HG02943 (cell line): Measurements from ENCODE around the gene MDFIC.
A peak's percentile ranks its signal among the peaks of the same experiment; 100 is the strongest.
"Not testable (repeated sequence)": the region's sequence is repeated elsewhere in the genome, so short reads cannot be mapped to it uniquely, and the experiment has no call there.

Source experiments
- ATAC-seq: cut with Tn5 transposase; IDR thresholded peaks from one replicate; pipeline ENCODE4 v1.9.1; 2021; ENCODE audit warnings: mild to moderate bottlenecking, low read depth, moderate library complexity; ENCODE audit not compliant: unreplicated experiment

MDFIC gene

GRCh38 chr7:114922026-114922651 is at the start of gene MDFIC:
Gene MDFIC, plus strand, starts transcription at chr7:114922094. Its CDS starts 940 bp downstream, at chr7:114923034.
- ATAC-seq: peak; percentile 36

DNA sequence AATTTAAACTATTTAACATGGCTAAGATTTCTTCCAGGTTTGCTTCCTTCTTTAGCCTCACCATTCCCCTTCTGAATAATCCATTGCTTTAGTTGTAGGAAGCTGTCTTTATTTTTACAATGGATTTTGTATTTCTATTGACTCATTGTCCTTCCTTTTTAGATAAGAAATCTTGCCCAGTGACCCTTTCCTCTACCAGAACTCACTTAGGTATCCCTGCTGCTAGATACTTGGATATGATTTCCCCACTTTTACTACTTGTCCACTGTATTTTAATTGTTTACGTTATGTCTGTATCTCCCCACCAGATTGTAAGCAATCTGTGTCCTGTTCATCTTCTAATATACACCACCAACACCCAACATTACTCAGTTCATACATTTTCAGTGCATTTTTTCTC is 47.7 kb upstream of the MDFIC start:
- no peak for ATAC-seq

DNA sequence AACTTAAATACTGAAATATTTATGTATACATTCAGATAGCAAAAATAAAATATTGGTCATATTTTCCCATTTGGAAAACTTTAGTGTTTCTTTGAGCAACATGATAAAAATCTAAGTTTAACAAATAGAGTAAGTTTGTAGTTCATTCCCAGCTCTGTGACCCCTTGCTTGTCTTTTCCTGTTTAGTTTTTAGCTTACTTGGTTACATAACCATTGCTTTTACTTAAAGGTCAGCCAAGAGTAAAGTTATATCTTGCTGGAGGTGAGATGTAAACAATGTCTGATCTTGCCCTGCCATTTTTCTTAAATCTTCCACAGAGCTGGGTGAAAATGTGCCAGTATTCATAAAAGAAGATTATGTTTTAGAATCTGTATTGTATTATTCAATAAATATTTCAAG is 46.7 kb upstream of the MDFIC start:
- ATAC-seq: no peak

- ATAC-seq: no peak
Measured at GRCh38 chr7:114879554-114879953, 42.3 kb upstream of the MDFIC start.

- no peak for ATAC-seq
Measured at GRCh38 chr7:114885836-114886235, 36.1 kb upstream of the MDFIC start.

GRCh38 chr7:114886241-114886640 is 35.7 kb upstream of the MDFIC start:
- no peak for ATAC-seq

- not testable (repeated sequence) for ATAC-seq
Measured at GRCh38 chr7:114889116-114889515, 32.8 kb upstream of the MDFIC start.

- ATAC-seq: no peak
Measured at GRCh38 chr7:114889646-114890285, 32.1 kb upstream of the MDFIC start.

- ATAC-seq: no peak
Measured at GRCh38 chr7:114890561-114890960, 31.3 kb upstream of the MDFIC start.

DNA sequence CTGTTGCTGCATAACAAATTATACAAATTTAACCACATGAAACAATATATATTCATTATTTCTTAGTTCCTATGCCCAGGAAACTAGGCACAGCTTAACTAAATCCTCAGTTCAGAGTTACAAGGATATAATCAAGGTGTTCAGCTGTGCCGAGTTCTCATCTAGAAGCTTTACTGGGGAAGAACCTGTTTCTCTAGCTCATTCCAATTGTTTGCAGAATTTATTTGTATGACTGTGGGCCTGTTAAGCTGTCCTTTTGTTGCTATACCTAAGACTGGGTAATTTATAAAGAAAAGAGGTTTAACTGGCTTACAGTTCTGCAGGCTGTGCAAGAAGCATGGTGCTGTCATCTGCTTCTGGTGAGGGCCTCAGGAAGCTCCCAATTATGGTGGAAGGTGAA is 21.8 kb upstream of the MDFIC start:
- ATAC-seq: no peak

GRCh38 chr7:114901771-114902170 is 20.1 kb upstream of the MDFIC start:
- no peak for ATAC-seq

- no peak for ATAC-seq
Measured at GRCh38 chr7:114903131-114903530, 18.8 kb upstream of the MDFIC start.

GRCh38 chr7:114910787-114911186 is 11.1 kb upstream of the MDFIC start:
- no peak for ATAC-seq

DNA sequence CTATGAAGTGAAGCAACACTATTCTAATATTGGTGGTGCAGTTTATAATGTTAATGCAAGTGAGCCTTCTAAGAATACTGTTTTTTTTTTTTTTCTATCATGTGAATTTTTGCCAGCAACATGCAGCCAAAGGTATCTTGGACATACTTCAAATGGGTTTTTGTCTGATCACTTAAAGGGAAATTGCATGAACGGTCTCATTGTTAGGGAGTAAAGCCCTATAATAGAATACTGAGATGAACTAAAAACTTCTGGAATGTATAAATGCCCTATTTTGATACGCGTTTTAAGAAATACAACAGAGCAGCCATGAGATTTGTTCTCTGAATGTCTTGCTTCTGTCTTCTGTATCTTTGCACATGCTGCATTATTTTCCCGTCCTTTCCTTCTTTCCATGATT is 10.5 kb upstream of the MDFIC start:
- no peak for ATAC-seq

DNA sequence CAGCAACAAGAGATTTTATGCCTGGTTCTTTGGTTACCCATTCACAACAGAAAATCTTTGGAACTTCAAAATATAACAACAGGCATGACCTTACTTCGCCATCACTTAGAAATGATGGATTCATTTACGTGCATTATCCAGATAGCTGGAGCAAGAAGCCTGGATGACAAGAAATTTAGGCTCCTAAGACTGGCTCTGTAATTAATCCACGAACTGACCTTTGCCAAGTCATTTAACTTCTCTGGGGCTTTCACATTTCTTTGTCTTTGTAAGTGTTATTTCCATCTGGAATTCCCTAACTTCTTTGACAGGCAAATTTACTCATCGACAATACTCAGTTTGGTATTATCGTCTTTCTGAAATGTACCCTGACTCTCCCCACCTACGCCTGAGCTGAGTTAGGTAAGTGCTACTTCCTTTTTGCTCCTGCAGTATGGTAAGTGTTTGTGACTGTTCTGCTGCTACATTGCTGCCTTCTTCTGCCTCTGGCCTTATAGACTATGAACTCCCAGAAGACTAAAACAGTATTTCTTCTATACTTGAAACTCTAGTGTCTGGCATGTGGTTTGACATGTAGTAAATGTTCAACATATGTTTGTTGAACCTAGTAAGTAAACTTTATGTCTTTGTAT is 5.5 kb upstream of the MDFIC start:
- ATAC-seq: peak; percentile 94

GRCh38 chr7:114917211-114917839 is 4.6 kb upstream of the MDFIC start:
- no peak for ATAC-seq

GRCh38 chr7:114919587-114919986 is 2.3 kb upstream of the MDFIC start:
- ATAC-seq: no peak

- ATAC-seq: no peak
Measured at GRCh38 chr7:114921631-114922025, 266 bp upstream of the MDFIC start.

DNA sequence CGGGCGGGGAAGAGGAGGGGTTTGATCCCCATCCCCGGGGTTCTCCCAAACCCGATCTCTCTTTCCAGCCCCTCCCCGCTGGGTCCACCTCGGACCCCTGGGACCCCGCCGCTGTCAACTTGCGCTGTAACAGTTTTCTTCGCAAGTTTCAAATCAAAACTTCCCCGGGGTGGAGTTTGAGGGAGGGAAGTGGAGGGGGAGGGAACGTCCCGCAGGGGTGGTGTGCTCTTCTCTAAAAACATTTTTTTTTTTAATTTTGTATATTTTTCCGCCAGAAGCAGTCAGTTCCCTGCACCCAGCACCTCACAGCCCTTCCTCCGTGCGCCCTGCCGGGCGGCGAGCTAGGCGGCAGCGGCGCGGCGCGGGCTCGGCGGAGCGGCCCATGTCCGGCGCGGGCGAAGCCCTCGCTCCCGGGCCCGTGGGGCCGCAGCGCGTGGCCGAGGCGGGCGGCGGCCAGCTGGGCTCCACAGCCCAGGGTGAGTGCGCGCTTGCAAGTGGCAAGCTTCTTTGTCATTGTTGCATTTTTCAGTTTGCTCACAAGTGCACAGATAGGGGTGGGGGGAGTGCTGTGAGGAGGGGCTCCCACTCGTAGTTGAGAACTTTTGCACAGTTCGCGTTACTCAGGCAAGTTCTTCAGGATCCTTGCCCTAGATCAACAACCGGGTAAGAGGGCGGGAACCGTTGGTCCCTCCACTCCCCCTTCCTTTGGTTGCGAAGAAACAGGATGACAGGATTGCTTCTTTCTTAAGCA is 933 bp downstream of the MDFIC start:
- peak; percentile 33 for ATAC-seq

DNA sequence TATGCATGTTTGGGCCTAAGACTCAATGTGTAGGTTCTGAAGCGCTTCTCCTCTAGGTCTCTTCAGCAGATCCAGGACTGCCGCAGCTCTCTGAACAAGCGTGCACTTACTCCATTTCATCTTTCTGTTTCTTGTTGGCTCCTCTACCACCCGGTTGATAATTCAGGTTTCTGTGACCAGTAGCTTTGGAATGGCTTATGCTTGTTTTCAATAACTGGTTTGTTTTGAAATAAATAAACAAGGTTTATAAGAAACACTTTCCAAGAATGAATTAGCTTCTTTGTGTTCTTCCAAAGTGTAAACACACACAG is 1.5 kb downstream of the MDFIC start:
- ATAC-seq: no peak
